GM23248 (cell line): ENCODE data around the gene P4HA1.

Source experiments
- EZH2 ChIP-seq: fragments of 200-600 bp; sonication (generic); IDR thresholded peaks from 2 replicates; pipeline ENCODE4 v1.6.1; 2018; ENCODE audit warnings: antibody characterized with exemption, mild to moderate bottlenecking; ENCODE audit not compliant: insufficient read depth, poor library complexity, severe bottlenecking
- EZH2phosphoT487 ChIP-seq: fragments of 200-600 bp; sonication (generic); IDR thresholded peaks from 2 replicates; pipeline ENCODE4 v1.6.1; 2018; ENCODE audit warnings: antibody characterized with exemption, moderate library complexity, mild to moderate bottlenecking, low read depth; ENCODE audit not compliant: insufficient read depth

GRCh38 chr10:73113551-73113950 is 16.9 kb upstream of the P4HA1 start:
- TF ChIP-seq EZH2, result no peak
- TF ChIP-seq EZH2phosphoT487, result no peak
